Ascending aorta (tissue), 2 donors: ENCODE results near the gene MOSMO. TPM values are rescaled to one million over a fixed set of nuclear protein-coding genes. Genes with fewer than 3 reads are reported as not detected.

ENCODE experiments used
- DNase-seq, 2 donors: peaks; one replicate each; pipeline ENCODE4 v3.0.0-alpha.2; 2019; ENCODE audit warnings: low spot score in 2 of 2
- H3K27ac ChIP-seq, 2 donors: fragments of 200-600 bp; sonication (generic); one replicate each; pipeline ENCODE4 v1.5.1; 2016 to 2017; ENCODE audit warnings: mild to moderate bottlenecking in 1 of 2
- H3K27me3 ChIP-seq: fragments of 200-600 bp; sonication (generic); one replicate; pipeline ENCODE4 v1.5.1; 2017
- H3K36me3 ChIP-seq, 2 donors: fragments of 200-600 bp; sonication (generic); one replicate each; pipeline ENCODE4 v1.5.1; 2016
- H3K4me1 ChIP-seq, 2 donors: fragments of 200-600 bp; sonication (generic); one replicate each; pipeline ENCODE4 v1.5.1; 2016 to 2017; ENCODE audit warnings: mild to moderate bottlenecking in 1 of 2
- H3K4me3 ChIP-seq, 2 donors: fragments of 200-600 bp; sonication (generic); one replicate each; pipeline ENCODE4 v1.5.1; 2016 to 2017; ENCODE audit warnings: mild to moderate bottlenecking in 1 of 2
- H3K9me3 ChIP-seq, 2 donors: fragments of 200-600 bp; sonication (generic); one replicate each; pipeline ENCODE4 v1.5.1; 2016
- intact Hi-C: fragments of 100-400 bp; cut with DNase I; formaldehyde crosslinking; loops from one replicate; pipeline ENCODE4 v1.15.1; 2023
- total RNA-seq: library from RNA; depleted of rRNA; stranded (reverse); fragments of >200 nt; gene quantifications from one replicate; pipeline ENCODE4 v1.1.0, GENCODE V29; 2016
- TF ChIP-seq, protein P1 (sequence below), 3 experiments: fragments of 200-600 bp in 2 of 3; fragments of 450-650 bp in 1 of 3; sonication (generic) in 2 of 3; IDR thresholded peaks; one replicate each; pipeline ENCODE4 v1.5.1; 2016 to 2019; ENCODE audit warnings: antibody characterized with exemption in 3 of 3, mild to moderate bottlenecking in 1 of 3, moderate library complexity in 1 of 3

Gene MOSMO
- total RNA-seq, 1 donor from 2014 or later, result 3.6 TPM

DNA sequence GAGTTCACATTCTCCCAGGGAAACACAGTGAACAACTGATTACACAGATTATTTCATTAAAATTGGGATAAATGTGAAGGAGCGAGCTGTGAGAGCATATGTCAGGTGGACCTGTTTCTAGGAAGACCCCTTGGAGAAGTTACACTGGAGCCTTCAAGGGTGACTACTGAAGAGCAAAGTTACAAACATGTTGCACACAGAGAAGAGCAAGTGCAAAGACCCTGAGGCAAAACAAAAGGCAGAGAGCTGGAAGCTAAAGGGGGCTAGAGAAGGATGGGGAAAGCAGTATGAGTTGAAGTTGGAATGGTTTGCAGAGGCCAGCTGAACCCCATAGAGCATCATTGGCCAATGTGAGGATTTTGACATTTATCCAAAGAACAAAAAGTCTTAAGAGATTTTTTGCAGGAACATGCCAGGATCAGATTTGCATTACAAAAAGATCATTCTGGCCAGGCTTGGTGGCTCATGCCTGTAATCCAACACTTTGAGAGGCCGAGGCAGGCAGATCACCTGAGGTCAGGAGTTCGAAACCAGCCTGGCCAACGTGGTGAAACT lies 21.1 kb upstream of the MOSMO start:
- no peak overlapping the region for H3K27ac ChIP-seq
- no peaks in the 10 kb centered on the region for H3K9me3 ChIP-seq
- no peak for DNase-seq
- H3K4me3 ChIP-seq, result no peak overlapping the region
- no peaks in the 10 kb centered on the region for H3K27me3 ChIP-seq
- H3K36me3 ChIP-seq, result peaks cover 17 to 45% of the 10 kb centered on the region in 2 donors
- no peaks in the 10 kb centered on the region for H3K4me1 ChIP-seq
- TF ChIP-seq, protein P1, sequence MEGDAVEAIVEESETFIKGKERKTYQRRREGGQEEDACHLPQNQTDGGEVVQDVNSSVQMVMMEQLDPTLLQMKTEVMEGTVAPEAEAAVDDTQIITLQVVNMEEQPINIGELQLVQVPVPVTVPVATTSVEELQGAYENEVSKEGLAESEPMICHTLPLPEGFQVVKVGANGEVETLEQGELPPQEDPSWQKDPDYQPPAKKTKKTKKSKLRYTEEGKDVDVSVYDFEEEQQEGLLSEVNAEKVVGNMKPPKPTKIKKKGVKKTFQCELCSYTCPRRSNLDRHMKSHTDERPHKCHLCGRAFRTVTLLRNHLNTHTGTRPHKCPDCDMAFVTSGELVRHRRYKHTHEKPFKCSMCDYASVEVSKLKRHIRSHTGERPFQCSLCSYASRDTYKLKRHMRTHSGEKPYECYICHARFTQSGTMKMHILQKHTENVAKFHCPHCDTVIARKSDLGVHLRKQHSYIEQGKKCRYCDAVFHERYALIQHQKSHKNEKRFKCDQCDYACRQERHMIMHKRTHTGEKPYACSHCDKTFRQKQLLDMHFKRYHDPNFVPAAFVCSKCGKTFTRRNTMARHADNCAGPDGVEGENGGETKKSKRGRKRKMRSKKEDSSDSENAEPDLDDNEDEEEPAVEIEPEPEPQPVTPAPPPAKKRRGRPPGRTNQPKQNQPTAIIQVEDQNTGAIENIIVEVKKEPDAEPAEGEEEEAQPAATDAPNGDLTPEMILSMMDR (IDR thresholded peaks at IDR 0.05), result no peak
- intact Hi-C loops, result no loop called here

DNA sequence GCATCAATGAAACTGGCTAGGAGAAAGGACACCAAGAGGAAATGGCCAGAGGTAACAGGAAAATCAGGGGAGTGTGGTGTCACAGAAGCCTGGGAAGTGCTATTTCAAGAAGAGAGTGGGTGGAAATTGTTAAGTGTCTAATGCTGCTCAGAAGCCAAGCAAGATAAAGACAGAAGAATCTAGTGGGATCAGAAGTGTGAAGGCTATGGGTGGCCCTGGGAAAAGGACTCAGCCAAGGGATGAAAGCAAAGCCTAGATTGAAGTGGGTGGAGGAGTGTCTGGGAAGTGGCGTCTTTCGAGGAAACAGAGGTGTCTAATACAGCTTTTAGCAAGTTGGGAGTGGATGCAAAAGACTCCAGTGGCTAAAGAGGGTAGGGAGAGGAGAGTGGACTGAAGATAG lies 20.4 kb upstream of the MOSMO start:
- intact Hi-C loops, result no loop called here
- H3K36me3 ChIP-seq, result peaks cover 12 to 37% of the 10 kb centered on the region in 2 donors
- H3K4me1 ChIP-seq, result no peaks in the 10 kb centered on the region
- H3K27ac ChIP-seq, result no peak overlapping the region
- no peaks in the 10 kb centered on the region for H3K9me3 ChIP-seq
- TF ChIP-seq, protein P1 (IDR thresholded peaks at IDR 0.05), result no peak
- no peak for DNase-seq
- H3K4me3 ChIP-seq, result no peak overlapping the region
- no peaks in the 10 kb centered on the region for H3K27me3 ChIP-seq

DNA sequence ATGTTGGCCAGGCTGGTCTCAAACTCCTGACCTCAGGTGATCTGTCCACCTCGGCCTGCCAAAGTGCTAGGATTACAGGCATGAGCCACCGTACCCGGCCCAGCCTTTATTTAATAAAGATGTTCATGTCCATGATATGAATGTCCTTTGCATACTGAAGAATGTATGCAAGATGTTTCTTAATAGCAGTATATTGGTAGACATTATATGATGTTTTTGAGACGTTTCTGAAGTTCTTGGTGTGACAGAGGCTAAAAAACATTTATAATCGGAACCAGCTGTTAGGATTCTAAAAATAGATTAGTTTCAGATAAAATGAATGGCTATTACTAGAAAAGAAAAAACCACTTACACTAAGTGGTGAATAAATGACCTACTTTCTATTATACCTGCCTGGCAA lies 18.8 kb upstream of the MOSMO start:
- DNase-seq, result no peak
- Histone ChIP-seq H3K27me3 (no peaks in the 10 kb centered on the region), H3K4me1 (no peaks in the 10 kb centered on the region), H3K36me3 (peaks cover 6 to 21% of the 10 kb centered on the region in 2 donors), H3K4me3 (no peak overlapping the region), H3K27ac (no peak overlapping the region), H3K9me3 (no peaks in the 10 kb centered on the region)
- intact Hi-C loops, result no loop called here
- TF ChIP-seq, protein P1 (IDR thresholded peaks at IDR 0.05), result no peak

DNA sequence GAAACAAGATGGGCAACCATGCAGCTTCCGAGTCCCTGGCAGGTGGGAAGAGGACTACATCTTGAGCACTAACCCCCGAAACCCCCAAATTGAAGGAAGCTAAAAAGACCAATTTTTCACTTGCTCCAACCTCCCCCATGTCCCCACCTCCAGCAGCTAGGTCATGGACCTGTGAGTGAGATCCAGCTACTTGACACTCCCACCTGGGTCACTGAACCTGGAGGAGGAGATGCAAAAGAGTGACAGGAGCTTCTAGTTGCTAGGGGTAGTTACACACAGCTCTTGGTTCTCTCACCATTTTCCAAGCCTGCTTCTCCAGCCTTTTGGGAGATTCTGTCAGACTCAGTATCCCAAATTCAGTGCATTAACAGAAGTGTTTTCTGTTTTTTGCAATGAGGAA lies 18.2 kb upstream of the MOSMO start:
- H3K9me3 ChIP-seq, result no peaks in the 10 kb centered on the region
- peaks cover 3 to 15% of the 10 kb centered on the region in 2 donors for H3K36me3 ChIP-seq
- no peak overlapping the region for H3K4me3 ChIP-seq
- TF ChIP-seq, protein P1 (IDR thresholded peaks at IDR 0.05), result no peak
- no peaks in the 10 kb centered on the region for H3K27me3 ChIP-seq
- intact Hi-C loops, result no loop called here
- H3K4me1 ChIP-seq, result no peaks in the 10 kb centered on the region
- H3K27ac ChIP-seq, result no peak overlapping the region
- no peak for DNase-seq

DNA sequence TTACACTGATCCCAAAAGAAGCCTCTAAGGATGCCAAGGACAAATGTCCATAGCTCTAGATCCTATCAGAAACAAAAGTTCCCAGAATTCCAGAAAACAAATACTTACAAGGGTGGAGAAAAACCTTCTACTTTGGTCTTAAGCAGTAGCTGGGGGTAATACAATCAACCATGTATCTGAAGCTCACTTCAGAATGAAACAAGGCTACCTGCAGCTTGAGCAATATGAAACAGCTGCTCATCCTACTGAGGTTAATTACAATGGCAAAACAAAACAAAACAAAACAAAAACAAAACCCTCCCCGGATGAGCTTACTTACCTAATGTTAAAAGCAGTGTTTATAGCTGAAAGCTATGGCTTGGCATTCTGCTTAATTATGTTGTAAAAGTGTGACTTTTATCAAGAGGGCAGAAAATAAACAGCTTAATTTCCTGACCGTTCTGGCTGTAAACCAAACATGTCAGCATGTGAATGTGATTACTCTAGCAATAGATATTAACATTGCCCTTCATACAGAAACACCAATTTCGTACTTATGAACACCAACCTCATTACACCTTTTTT lies 17.4 kb upstream of the MOSMO start:
- H3K36me3 ChIP-seq, result peaks cover 0 to 8% of the 10 kb centered on the region in 2 donors
- TF ChIP-seq, protein P1 (IDR thresholded peaks at IDR 0.05), result no peak
- no peaks in the 10 kb centered on the region for H3K9me3 ChIP-seq
- H3K4me1 ChIP-seq, result no peaks in the 10 kb centered on the region
- H3K4me3 ChIP-seq, result no peak overlapping the region
- H3K27me3 ChIP-seq, result no peaks in the 10 kb centered on the region
- no peak overlapping the region for H3K27ac ChIP-seq
- DNase-seq, result no peak
- intact Hi-C loops, result no loop called here
